Jurkat, Clone E6-1 (cell line): ENCODE results near the gene FAM89A.

Source experiments
- DNase-seq: peaks from one replicate; pipeline ENCODE4 v3.0.0-alpha.2; 2011; ENCODE audit warnings: low read depth, low spot score
- H3K4me3 ChIP-seq: 2 replicates; pipeline ENCODE4 v1.5.1; 2011; ENCODE audit warnings: mild to moderate bottlenecking, low read length, control low read depth, moderate library complexity

Gene FAM89A

GRCh38 chr1:230977761-230978490 lies 62.1 kb downstream of the FAM89A start:
- peak; percentile 28 for DNase-seq

GRCh38 chr1:230976825-230977747 lies 63.0 kb downstream of the FAM89A start:
- H3K4me3 ChIP-seq, result peak overlapping the region; percentile 71
- peak; percentile 67 for DNase-seq

More at GRCh38 chr1:230977761-230978490, 62.1 kb downstream of the FAM89A start:
- peak overlapping the region; percentile 71 for H3K4me3 ChIP-seq

- DNase-seq, result no peak
- H3K4me3 ChIP-seq, result no peak overlapping the region
These were observed 63.7 kb downstream of the FAM89A start for GRCh38 chr1:230976360-230976759.

GRCh38 chr1:230975636-230976035 lies 64.4 kb downstream of the FAM89A start:
- no peak overlapping the region for H3K4me3 ChIP-seq
- no peak for DNase-seq

- no peak overlapping the region; the same call in 1 of the 2 replicates for H3K4me3 ChIP-seq
- peak; percentile 94 for DNase-seq
These were observed 67.2 kb downstream of the FAM89A start for GRCh38 chr1:230972855-230973271.

GRCh38 chr1:230971771-230972170 lies 68.3 kb downstream of the FAM89A start:
- no peak overlapping the region for H3K4me3 ChIP-seq
- no peak for DNase-seq

GRCh38 chr1:230970432-230970831 lies 69.6 kb downstream of the FAM89A start:
- DNase-seq, result no peak
- no peak overlapping the region for H3K4me3 ChIP-seq
